NB4 (cell line): ENCODE data around the gene NMT1.

Experiments used
- DNase-seq: peaks from one replicate; pipeline ENCODE4 v3.0.0; 2010; ENCODE audit warnings: low read depth
- H3K4me3 ChIP-seq: one replicate; pipeline ENCODE4 v1.5.1; 2011; ENCODE audit warnings: mild to moderate bottlenecking, low read depth, low read length, moderate library complexity
- MYC ChIP-seq: IDR thresholded peaks from 2 replicates; pipeline ENCODE4 v1.6.1; 2011; ENCODE audit warnings: low read depth, low read length
- POLR2A ChIP-seq: IDR thresholded peaks from 2 replicates; pipeline ENCODE4 v1.6.1; 2011; ENCODE audit warnings: mild to moderate bottlenecking; ENCODE audit not compliant: insufficient read length; ENCODE audit errors: extremely low read depth
- TF ChIP-seq, protein P1 (sequence below): IDR thresholded peaks from 2 replicates; pipeline ENCODE4 v1.6.1; 2011; ENCODE audit warnings: low read depth, low read length
- TF ChIP-seq, protein P2 (sequence below): IDR thresholded peaks from one replicate; pipeline ENCODE4 v1.5.1; 2012; ENCODE audit warnings: low read depth, low read length

Gene NMT1

DNA sequence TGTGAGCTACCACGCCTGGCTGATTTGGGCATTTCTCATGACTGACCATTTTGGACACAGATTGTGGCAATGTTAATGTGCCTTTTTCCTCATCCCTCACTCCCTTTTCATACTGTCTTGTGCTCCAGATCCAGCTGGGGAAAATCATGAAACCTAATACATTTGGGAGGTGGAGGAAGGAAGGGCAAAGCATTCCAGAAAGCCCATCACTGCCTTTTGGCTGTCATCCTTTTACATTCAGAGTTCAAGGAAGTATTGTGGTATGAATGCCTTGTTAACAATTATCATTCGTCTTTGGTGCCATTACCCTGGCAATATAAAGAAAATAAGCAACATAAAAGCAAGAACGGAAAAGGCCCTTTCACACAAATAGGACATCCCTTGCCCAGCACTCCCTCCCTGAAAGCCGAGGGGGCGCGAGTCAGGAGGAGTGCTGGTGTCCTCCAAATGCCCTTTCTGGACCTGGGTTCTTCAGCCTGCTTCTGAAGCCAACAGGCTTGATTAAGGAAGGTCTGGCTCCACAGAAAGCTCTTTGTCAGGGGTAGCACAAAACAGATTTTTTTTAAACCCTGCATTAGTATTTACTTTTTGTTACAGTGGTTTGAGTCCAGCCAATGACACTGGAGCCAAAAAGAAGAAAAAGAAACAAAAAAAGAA lies 20.1 kb downstream of the NMT1 start:
- DNase-seq, result no peak
- TF ChIP-seq MYC (no peak), POLR2A (no peak)
- TF ChIP-seq, protein P1, sequence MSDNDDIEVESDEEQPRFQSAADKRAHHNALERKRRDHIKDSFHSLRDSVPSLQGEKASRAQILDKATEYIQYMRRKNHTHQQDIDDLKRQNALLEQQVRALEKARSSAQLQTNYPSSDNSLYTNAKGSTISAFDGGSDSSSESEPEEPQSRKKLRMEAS, result no peak
- TF ChIP-seq, protein P2, sequence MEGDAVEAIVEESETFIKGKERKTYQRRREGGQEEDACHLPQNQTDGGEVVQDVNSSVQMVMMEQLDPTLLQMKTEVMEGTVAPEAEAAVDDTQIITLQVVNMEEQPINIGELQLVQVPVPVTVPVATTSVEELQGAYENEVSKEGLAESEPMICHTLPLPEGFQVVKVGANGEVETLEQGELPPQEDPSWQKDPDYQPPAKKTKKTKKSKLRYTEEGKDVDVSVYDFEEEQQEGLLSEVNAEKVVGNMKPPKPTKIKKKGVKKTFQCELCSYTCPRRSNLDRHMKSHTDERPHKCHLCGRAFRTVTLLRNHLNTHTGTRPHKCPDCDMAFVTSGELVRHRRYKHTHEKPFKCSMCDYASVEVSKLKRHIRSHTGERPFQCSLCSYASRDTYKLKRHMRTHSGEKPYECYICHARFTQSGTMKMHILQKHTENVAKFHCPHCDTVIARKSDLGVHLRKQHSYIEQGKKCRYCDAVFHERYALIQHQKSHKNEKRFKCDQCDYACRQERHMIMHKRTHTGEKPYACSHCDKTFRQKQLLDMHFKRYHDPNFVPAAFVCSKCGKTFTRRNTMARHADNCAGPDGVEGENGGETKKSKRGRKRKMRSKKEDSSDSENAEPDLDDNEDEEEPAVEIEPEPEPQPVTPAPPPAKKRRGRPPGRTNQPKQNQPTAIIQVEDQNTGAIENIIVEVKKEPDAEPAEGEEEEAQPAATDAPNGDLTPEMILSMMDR, result no peak
- H3K4me3 ChIP-seq, result no peak overlapping the region

DNA sequence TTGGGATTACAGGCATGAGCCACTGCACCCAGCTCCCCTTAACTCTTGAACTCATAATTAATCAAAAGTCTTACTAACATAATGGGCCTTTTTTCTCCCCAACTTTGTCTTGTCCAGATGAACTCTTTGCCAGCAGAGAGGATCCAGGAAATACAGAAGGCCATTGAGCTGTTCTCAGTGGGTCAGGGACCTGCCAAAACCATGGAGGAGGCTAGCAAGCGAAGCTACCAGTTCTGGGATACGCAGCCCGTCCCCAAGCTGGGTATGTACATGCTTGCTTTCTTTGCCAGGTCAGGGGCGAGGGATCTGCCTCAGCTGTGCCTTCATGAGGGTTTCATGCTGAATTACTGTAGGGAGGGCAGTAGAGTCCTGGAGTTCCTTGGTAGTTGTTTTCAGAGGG lies 25.3 kb downstream of the NMT1 start:
- no peak for DNase-seq
- H3K4me3 ChIP-seq, result no peak overlapping the region
- TF ChIP-seq, protein P1, result no peak
- TF ChIP-seq POLR2A, result no peak
- TF ChIP-seq MYC, result no peak
- TF ChIP-seq, protein P2, result no peak

DNA sequence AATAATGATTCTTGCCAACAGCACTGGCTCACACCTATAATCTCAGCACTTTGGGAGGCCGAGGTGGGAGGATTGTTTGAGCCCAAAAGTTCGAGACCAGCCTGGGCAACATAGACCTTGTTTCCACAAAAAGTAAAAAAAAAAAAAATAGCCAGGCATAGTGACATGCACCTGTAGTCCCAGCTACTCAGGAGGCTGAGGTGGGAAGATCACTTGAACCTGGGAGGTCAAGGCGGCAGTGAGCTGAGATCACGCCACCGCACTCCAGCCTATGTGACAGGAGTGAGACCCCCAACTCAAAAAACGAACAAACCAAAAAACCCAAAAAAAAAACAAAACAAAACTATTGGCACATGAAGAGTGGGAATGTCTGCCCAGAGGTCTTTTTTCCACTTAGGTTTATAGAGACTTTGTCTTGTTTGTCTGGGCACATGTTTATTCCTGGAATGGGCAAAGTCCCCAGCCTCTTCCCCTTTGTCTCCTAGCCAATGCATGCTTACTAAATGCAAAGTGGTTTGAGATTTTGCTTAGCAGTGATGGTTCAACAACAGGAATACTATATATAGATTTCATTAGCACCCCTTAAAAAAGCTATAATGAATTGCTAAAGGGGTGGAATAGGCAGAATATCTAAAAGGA lies 25.9 kb downstream of the NMT1 start:
- DNase-seq, result no peak
- TF ChIP-seq, protein P1, result no peak
- no peak for TF ChIP-seq POLR2A
- TF ChIP-seq, protein P2, result no peak
- no peak for TF ChIP-seq MYC
- no peak overlapping the region for H3K4me3 ChIP-seq

DNA sequence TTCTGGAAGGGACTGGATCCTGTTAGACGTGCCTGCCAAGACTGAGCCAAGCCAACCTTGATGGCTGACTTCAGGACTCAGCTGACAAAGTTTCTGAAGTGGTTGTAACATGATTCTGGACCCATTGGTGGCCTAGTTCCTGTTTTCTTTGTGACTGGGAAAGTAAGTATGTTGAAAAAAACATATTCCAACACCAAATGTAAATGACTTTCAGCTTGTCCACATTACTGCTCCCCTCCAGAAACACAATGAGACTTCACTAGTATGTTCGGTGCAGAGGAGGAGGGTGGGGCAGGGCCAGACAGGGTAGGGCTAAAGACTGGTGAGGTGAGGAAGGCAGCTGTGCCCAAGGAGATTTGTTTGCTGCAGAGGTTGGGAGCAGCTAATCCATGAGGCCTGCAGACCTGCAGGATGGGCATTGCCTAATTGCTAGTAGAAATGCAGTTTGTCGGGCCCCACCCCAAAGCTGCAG lies 26.4 kb downstream of the NMT1 start:
- TF ChIP-seq MYC (no peak), POLR2A (no peak)
- TF ChIP-seq, protein P2, result no peak
- TF ChIP-seq, protein P1, result no peak
- DNase-seq, result no peak
- H3K4me3 ChIP-seq, result no peak overlapping the region

DNA sequence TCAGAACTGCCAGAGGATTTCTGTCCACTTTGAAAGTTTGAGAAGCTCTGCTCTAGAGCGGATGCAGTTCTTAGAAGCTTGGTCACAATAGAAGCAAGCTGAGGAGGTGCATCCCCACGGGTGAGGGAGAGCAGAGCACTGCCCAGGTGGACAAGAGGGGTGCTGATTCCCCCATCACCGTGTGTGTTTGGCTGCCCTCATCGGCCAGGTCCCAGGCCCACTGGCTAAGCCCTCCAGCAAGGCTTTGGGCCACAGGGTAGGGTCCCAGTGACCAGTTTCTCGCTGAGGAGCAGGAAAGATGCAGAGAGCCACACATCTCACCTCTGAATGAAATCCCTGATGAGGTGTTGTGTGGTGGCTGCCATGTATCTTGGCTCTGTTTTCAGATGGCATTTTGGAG lies 26.9 kb downstream of the NMT1 start:
- TF ChIP-seq, protein P1, result no peak
- TF ChIP-seq POLR2A, result no peak
- no peak for TF ChIP-seq MYC
- TF ChIP-seq, protein P2, result no peak

More for the DNA sequence above, 26.9 kb downstream of the NMT1 start:
- no peak overlapping the region for H3K4me3 ChIP-seq
- DNase-seq, result no peak
